ENCODE results near the gene LYSET.
A peak's percentile ranks its signal among the peaks of the same experiment; 100 is the strongest.
"Not testable (repeated sequence)": the region's sequence is repeated elsewhere in the genome, so short reads cannot be mapped to it uniquely, and the experiment has no call there.

The LYSET gene

GRCh38 chr14:93169619-93170018 lies 15.5 kb upstream of the LYSET start:
- DNase-seq = not testable (repeated sequence)

- DNase-seq = not testable (repeated sequence)
Observed at GRCh38 chr14:93170141-93170540, 15.0 kb upstream of the LYSET start.

GRCh38 chr14:93171376-93171775 lies 13.7 kb upstream of the LYSET start:
- no peak for DNase-seq

DNA sequence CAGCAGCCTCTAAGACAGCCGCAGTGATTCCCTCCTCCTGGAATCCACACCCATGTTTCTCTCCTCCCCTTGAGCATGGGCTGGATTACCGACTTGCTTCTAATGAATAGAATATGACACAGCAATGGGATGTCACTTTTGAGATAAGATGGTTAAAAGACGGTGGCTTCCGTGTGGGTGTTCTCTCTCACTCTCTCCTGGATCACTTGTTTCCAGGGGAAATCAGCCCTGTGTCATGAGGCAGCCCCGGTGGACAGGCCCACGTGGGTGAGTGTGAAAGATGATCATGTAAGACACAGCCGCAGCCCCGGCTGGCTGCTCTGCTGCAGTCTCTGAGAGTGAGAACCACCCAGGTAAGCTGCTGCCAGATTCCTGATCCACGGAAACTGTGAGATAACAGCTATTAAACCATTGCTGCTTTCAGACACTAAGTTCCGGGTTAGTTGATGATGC lies 11.1 kb upstream of the LYSET start:
- DNase-seq = no peak

DNA sequence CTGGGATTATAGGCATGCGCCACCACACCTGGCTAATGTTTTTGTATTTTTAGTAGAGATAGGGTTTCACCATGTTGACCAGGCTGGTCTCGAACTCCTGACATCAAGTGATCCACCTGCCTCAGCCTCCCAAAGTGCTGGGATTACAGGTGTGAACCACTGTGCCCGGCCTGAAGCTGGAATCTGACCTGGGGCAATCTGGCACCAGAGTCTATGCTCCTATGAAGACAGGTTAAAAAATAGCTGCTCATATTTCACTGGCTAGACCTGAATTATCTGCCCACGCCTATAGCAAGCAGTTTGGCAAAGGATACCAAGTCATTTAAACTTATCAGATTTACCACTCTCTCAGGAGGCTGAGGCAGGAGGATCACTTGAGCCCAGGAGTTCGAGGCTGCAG lies 10.4 kb upstream of the LYSET start:
- not testable (repeated sequence) for DNase-seq

- no peak for DNase-seq
Observed at GRCh38 chr14:93175492-93175891, 9.6 kb upstream of the LYSET start.

DNA sequence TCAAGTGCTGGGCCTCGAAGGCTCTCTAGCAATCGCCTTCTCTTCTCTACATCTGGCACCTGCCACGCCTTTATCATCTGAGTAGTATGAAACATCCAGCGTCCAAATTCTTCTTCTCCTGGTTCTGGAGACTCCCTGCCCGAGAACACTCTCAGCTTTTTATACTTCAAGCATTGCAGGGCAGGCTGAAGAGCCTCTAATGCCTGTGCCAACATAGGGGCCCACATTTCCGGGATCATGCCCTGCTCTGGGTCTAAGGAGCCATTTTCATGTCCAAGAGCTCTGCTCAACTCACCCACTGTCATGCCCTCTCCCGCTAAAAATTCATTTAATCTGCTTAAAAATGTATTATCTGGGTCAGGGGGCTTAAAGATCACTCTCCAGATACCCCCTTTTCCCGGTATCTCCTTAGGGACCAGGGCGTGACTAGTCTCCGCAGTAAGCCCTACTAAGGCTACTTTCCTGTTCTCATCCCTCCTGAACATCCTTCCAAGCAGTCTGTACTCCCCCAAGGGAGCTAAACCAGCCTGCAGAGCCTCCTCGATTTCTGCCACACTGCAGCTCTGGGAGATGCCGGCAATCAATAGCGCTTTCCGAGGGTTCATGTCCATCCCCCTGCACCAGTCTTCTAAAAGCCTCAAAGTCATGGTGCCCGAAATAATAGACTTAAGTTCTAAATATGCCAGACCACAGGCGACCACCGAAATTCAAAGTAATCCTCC lies 1.4 kb upstream of the LYSET start:
- no peak for DNase-seq

DNA sequence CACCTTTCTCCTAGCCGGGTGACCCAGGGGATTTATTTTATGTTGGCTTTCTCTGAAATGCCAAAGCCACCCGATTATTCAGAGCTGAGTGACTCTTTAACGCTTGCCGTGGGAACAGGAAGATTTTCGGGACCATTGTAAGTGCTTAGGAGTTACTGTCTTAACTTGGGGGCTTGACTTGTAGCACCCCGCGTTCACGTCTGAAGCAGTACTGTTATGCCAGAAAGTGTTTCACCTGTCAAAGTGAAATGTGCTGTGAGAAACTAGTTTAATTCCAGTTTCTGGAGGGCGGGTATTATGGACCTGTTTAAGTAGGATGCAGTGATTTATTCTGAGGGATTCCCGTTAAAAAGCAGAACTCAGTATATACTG lies 218 bp downstream of the LYSET start:
- DNase-seq = no peak

- DNase-seq = peak; percentile 20
Observed at GRCh38 chr14:93186466-93186865, 1.3 kb downstream of the LYSET start.

DNA sequence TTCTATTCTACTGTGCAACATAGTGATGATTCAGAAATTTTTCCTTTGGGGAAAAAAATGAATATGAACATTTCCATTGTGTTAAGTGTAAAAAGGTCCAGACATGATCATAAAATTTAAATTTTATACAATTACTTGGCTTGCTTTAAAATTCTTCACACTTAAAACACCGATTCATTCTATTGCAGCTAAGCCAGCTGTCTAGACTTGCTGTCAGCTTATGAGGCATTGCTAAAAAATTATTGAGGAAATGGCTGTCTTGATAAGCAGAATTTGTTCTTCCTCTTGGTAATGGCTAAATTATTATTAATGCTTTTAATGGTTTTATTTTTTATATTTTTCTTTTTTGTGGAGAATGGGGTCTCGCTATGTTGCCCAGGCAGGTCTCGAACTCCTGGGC lies 1.8 kb downstream of the LYSET start:
- no peak for DNase-seq

DNA sequence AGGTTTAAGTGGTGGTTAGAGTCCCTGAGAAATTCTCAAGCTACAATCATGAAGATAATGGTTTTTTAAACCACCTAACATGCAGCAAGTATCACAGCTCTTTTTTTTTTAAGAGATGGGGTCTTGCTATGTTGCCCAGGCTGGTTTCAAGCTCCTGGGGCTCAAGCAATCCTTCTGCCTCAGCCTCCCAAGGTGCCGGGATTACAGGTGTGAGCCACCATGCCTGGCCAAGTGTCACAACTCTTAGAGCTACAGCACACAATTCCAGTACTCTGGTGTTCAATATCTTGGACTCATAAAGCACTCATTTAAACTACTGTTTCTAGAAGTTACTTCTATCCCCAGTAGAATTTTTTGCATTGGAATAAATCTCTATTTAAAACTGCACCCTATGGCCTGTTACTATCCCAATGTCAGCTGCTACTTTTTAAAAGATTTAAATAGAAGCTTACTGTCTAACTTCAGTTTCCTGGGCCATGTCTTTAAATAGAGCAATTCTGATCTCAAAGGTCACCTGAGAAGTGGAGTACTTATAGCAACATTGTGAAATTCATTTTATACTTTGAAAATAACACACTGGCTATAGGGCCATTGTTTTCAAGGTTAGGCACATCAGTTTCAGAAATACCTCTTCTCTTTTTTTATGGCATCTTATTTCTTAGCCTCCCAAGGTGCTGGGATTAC lies 10.3 kb downstream of the LYSET start:
- DNase-seq = no peak

DNA sequence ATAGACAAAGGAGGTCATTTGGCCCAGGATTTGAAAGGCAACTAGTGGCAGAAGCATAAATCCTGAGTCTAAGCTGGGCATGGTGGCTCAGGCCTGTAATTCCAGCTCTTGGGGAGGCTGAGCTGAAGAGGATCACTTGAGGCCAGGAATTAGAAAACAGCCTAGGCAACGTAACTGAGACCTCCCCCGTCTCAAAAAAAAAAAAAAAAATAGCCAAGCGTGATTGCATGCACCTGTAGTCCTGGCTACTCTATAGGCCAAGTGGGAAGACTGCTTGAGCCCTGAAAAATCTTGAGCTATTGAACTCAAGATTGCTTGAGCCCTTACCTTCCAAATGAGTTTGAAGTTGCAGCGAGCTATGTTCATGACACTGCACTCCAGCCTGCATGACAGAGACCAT lies 13.9 kb downstream of the LYSET start:
- DNase-seq = no peak

DNA sequence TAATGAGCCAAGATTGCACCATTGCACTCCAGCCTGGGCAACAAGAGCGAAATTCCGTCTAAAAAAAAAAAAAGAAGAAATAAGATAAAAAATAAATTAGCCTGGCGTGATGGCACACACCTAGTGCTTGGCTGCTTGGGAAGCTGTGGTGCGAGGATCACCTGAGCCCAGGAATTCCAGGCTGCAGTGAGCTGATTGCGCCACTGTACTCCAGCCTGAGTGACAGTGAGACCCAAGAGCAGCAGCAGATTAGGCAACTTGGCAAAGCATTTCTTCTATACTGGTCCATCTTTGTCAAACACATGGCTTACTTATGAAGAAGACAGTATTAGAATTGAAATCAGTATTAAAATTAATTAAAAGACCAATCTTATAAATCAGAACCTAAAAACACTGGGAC lies 15.4 kb downstream of the LYSET start:
- DNase-seq = no peak

- no peak for DNase-seq
Observed at GRCh38 chr14:93201155-93201704, 16.1 kb downstream of the LYSET start.

DNA sequence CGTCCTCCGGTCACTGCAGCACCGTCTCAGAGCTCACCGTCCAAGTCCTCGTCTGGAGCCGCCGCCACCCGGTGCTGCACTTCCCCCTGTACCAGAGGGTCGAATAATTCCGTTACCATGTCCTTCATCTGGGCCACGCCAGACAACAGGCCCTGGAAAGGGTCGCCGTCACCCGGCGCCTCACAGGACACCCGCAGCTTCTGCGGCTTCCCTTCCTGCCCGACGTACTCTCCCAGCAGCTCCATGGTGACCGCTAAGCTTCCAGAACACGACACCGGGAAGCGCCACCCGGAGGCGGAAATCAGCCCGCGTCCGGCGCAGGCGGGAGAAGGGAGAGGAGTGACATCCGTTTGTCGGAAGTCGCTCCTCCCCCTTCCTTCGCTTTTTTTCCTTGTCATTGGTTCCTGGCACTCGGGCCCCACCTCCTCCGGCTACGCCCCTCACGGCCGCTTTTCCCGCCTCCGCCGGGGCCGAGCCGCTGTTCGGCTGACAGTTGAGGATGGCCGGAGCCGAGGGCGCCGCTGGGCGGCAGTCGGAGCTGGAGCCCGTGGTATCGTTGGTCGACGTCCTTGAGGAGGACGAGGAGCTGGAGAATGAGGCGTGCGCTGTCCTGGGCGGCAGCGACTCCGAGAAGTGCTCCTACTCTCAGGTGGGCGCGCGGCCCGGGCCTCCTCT lies 21.8 kb downstream of the LYSET start, which contains the start of the genes GON7 and UBR7:
Gene GON7 (minus strand): TSS at position 273 of the 675 bp plus-strand sequence. CDS start 28 bp downstream, at position 245.
Gene UBR7 (plus strand): TSS at position 464 of the 675 bp plus-strand sequence. CDS start 36 bp downstream, at position 500.
- DNase-seq = peak; percentile 63

DNA sequence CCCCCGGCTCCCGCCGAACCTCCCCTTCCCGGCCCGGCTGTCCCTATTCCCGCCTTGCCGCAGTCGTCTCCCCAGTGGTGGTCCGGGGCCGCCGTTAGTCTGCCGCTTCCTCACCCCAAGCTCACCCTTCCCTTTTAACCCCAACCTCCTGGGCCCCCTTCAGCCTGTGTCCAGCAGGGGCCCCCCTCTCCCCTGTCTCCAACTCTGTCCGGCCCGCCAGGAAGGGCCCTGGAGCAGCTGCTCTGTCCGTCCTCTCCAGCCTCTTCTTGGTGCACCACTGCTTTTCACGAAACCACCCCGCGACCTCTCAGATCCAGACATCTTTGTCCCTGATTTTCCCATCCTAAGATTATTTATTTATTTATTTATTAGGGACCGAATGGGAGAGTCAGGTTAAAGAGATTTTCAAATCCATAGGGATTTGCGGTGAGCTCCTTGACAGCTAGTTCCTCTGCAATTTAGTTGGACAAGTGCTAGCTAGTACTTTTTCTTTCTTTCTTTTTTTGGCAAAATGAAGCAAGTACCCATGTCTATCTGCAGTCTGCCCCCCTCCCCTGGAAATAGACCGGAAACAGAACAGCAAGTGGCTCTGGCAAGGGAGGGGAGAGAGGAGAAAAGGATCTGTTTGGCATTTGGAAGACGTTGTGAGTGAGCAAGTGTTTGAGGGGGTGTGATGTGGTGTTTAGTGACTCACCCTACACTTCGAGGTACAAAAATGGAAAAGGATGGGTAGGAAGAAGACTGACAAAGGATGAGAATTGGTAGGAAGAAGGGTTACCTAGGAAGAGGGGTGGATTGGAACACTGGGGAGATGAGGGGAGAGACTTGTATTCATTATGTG lies 22.6 kb downstream of the LYSET start:
- no peak for DNase-seq

DNA sequence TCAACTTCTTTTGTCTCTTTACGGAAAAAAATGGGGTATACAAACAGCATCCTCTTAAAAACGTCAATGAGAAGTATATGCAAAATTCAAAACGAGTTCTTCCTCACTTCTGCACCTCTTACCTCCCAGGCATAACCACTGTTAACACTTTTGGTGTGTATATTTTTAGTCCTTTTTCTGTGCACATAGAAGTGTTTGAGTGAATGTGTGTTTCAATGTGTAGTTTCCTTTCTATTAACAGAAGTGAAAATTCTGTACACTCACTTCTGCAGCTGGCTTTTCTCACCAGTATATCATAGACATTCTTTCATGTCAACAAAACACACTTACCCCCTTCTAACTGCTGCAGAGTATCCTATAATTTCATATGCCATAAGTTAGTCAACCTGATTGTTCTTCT lies 27.3 kb downstream of the LYSET start:
- no peak for DNase-seq

- no peak for DNase-seq
Observed at GRCh38 chr14:93214598-93214997, 29.5 kb downstream of the LYSET start.

GRCh38 chr14:93219103-93219726 lies 34.1 kb downstream of the LYSET start:
- peak; percentile 16 for DNase-seq

DNA sequence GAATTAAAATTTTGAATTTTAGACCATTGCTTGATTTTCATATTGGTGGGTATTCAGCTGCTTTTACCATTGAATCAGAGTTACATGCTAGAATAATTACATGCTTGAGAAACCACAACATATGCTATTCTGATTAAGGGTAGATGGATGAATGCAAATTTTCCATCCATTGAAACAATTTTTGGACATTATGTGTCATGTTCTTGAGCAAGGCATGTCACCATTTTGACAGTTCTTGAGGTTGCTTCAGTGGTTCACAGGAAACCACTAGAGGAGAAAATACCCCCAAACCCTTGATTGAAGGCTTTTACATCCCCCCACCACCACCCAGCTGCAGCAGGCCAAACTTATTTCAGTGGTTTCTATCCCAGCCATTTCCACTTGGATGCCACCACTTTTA lies 35.4 kb downstream of the LYSET start:
- DNase-seq = no peak

DNA sequence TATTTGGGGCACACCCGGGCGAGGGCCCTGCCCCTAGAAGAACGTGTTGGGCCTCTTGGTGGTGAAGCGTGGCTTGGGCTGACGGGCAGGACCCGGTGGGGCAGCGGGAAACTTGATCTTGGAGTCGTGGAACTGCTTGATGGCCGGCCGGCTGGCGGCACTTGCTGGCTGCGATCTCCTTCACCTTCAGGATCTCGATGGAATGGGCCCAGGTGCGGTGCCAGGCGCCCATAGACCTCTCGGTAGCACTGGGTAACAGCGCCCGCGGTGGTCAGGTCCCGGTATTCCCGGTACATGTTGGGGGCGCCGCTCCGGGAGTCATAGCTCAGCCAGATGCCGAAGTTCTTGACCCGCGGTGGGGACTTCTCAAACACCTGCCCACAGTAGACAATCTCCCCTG lies 38.4 kb downstream of the LYSET start:
- no peak for DNase-seq

GRCh38 chr14:93228550-93228949 lies 43.4 kb downstream of the LYSET start:
- DNase-seq = no peak
